CD1c-positive myeloid dendritic cell (primary cell): ENCODE results near the gene TTLL9.

ENCODE experiments used
- DNase-seq: peaks from one replicate; pipeline ENCODE4 v3.0.0-alpha.2; 2016; ENCODE audit errors: extremely low spot score

Gene TTLL9

GRCh38 chr20:31945785-31946184, 75.4 kb downstream of the TTLL9 start:
- DNase-seq: no peak

DNA sequence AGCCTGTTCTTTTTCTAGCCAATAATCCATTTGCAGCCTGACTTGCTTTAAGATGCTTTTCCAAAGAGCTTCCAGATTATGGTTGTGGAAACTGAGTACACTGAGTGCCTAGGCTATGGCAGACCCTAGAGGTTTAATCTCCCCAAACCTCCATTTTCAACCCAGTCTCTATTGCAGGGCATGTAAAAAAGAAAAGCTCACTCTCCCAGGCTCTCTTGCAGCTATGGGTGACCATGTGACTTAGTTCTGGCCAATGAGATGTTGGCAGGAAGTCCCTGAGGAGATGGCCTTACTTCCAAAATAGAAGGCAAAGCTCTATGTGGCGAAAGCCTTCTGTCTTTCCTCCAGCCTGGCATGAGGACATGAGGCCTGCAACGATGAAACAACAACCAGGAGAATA, 77.6 kb downstream of the TTLL9 start:
- DNase-seq: no peak

GRCh38 chr20:31949877-31950646, 79.6 kb downstream of the TTLL9 start:
- no peak for DNase-seq

DNA sequence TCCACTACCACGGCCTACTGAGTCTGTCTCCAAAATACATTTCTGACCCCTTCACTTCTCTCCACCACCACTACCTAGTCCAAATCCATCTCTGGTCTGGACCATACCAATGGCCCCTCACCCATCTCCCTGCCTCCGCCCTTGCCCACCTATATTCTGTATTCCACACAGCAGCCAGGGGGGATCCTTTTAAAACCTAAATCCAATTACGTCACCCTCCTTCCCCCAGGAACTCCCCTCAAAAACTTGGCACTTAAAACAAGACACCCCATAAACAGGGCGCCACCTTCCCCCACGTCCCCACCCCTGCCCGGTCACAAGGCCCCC, 80.7 kb downstream of the TTLL9 start:
- DNase-seq: no peak

DNA sequence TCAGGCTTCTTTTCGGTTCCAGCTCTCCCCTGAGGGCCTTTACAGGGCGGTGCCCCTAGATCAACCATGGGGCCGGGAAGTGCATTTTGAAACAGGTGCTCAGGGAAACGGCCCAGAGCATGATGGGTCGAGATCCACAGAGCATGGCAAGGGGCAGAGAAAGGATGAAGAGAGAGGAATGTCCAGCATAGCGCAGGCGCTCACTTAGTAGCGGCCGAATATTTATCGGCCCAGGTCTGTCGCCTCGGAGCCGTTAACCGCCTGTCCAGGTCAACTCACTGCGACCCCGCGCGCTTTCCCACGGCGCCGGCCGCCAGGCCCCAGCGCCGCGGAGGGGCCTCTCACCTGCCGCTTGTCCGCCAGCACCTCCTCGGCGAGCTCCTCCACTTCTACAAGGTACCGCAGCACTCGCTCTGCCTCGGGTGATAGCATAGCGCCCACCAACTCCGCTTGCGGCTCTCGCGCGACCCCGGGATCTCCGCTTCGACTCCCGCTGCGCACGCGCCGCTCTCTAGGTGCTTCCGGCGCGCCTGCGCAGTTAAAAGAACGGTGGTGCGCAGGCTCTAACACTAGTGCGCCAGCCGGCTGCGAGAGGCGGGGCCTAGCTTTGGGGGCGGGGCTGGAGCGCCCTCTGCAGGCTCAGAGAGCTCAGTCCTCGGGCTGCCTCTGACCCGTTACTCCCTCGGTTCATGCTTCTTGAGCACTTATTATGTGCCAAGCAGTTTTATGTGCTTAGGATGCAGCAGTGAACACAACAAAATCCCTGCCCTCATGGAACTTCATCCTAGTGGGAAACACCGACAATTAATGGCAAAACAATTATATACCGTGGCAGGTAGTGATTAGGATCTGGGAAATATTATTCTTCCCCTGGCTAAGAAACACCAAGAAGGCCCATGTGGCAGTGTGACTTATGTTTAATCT, 81.4 kb downstream of the TTLL9 start, which contains the start of gene PDRG1:
Gene PDRG1 (minus strand): TSS at position 517 of the 924 bp plus-strand sequence. CDS start 85 bp downstream, at position 432.
- peak; percentile 100 for DNase-seq

- no peak for DNase-seq
These were observed 83.2 kb downstream of the TTLL9 start for GRCh38 chr20:31953556-31954148.

- no peak for DNase-seq
These were observed 84.1 kb downstream of the TTLL9 start for GRCh38 chr20:31954500-31954899.

DNA sequence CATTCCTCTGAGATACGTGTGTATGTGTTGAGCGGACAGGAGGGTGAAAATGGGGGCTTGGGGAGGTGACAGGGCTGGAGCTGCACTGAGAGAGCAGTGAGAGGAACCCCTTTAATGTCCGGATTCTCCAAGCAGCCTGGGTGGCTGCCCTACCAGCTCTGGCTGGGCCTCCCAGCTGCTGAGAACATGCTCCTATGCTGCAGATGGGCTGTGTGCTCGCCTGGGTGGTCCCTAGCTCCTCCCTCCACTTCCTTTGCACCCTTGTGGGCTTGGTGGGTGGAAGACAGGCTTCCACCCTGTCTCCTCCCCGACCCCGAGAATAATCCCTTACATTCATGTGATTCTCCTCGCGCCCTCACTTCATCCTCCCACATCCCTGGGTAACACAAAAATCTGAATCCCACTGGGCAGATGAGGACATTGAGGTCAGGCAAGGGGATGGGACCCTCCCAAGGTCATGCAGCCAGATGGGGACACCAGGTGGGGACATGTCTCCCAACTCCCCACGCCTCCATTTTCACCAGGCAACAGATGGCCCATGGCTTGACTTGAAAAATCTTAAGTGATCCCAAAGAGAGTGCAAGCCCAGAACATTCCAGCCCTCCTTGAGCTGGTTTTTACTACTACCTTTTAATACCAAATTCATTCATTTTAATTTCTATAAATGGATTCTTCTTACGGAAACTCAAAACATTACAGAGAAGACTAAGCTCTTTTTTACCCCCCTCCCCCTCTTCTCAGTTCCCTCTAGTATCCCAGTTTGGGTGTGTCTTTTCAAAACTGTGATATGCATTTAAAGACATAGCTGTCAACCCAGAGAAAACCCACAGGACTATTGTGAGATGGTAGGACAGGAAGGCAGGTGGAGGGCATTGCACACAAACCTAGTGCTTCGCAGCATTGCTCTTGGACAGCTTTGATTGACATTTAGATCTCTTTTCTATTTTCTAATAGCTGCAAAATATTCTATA, 86.4 kb downstream of the TTLL9 start:
- DNase-seq: peak; percentile 8

- DNase-seq: no peak
These were observed 92.3 kb downstream of the TTLL9 start for GRCh38 chr20:31962761-31963160.

DNA sequence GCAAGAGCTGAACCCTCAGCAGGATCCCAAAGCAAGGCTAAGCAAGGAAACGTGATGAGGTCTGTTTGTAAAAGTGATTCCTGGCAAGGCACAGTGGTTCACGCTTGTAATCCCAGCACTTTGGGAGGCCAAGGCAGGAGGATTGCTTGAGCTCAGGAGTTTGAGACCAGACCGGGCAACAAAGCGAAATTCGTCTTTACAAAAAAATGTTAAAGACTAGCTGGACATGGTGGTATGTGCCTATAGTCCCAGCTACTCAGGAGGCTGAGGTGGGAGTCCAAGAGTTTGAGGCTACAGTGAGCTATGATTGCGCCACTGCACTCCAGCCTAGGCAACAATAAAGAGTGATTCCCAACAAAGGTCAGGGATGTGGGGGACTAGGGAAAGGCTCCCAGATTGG, 93.5 kb downstream of the TTLL9 start:
- DNase-seq: no peak

DNA sequence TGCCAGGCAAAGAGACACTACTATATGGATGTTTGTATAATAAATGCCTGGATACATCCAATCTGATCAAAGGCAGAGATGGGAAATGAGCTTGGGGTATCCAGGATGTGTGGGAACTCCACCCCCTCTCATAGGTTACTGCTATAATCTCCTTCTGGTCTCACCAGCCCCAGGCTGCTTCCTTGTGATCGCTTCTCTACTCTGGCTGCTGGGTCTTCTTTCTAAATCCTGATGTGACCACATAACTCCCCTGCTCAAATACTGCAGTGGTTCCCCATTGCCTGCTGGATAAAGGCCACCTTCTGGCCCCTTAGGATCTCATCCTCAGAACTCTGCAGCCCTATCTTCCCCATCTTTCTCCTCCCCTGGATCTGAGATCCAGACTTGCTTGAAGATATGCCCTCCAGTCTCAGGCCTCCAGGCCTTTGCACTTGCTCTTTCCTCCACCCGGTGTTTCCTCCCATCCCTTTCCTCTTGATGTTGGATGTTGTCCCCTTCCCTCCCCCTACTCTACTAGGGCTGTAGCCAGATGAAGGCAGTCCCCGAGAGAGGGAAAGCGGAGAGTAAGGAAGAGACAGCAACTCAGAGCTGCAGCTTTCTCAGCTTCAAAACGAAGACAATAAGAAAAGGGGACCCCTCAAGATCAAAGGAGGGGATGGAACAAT, 96.7 kb downstream of the TTLL9 start:
- DNase-seq: no peak

GRCh38 chr20:31967830-31968249, 97.4 kb downstream of the TTLL9 start, which contains the start of gene XKR7:
XKR7 (plus strand) TSS chr20:31968151; CDS start chr20:31968176, 25 bp downstream.
- DNase-seq: peak; percentile 40

- peak; percentile 87 for DNase-seq
These were observed 98.1 kb downstream of the TTLL9 start for GRCh38 chr20:31968291-31969126.

DNA sequence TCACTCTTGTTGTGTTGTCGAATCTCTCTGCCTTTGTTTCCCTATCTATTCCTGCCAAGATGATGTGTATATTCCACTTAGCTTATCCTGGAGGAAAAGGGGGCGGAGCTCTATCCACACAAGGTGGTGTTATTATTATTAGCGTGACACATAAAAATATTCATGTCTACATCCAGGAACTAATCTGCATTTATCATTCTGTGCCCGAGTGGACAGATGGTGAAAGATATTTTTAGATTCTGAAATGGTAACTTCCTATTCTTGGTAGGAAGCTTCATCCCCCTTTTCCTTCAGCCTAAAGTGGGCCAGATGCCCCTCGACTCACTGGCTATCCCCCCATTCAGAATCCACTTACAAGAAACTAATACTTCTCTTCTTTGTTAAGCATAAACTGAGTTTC, 99.6 kb downstream of the TTLL9 start:
- no peak for DNase-seq

DNA sequence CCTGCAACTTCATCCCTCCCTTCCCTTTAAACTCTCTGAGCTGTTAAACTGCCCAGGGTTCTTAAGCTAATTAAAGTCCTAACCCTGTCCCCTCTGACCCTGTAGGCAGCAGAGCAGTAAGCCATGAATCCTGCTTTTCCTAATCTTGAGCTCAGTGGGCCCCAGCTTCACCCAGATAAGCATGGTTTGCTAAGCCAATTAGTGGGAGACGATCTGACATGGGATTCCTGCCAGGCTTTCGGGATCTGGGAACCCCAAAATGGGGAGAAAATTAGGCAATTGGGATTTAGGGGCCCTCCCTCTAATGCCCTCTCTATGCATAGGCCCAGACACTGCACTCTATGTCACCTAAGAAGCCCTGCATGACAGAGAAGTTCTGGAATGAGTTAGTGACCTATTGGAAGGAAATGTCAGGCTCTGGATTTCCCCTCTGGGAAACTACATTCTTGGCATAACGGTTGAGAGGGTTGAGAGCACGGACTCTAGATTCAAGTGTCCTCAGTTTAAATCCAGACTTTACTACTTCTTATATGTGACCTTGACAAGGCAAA, 102.1 kb downstream of the TTLL9 start:
- DNase-seq: no peak

- DNase-seq: no peak
These were observed 103.9 kb downstream of the TTLL9 start for GRCh38 chr20:31974296-31974695.

- no peak for DNase-seq
These were observed 104.6 kb downstream of the TTLL9 start for GRCh38 chr20:31974951-31975487.

- DNase-seq: no peak
These were observed 105.4 kb downstream of the TTLL9 start for GRCh38 chr20:31975874-31976273.

- no peak for DNase-seq
These were observed 106.6 kb downstream of the TTLL9 start for GRCh38 chr20:31977080-31977479.
